Left colon (tissue), 2 donors: Measurements from ENCODE around the gene TMEM97. TPM values are rescaled to one million over a fixed set of nuclear protein-coding genes. Genes with fewer than 3 reads are reported as not detected.

Experiments
- ATAC-seq: fragments of 200-7000 bp; cut with Tn5 transposase; one replicate; pipeline ENCODE4 v1.9.1; 2020; ENCODE audit warnings: mild to moderate bottlenecking, moderate library complexity
- DNase-seq, 2 donors: peaks; one replicate each; pipeline ENCODE4 v3.0.0-alpha.2; 2020
- intact Hi-C, 2 donors: fragments of 100-400 bp; cut with DNase I in 1 of 2; cut with micrococcal nuclease in 1 of 2; formaldehyde crosslinking; loops; one replicate each; pipeline versions ENCODE4 v1.11.2 to v1.14.0; 2022; cut with DNase I, micrococcal nuclease
- microRNA-seq, 2 donors: library from miRNA; unstranded; fragments of <30 nt; microRNA quantifications; one replicate each; pipeline versions ENCODE4 v1.1.0 to v1.2.0, GENCODE V29; 2020
- total RNA-seq, 2 donors: library from RNA; stranded (reverse); fragmentation: NEBNext Ultra II Directional; extraction: Animal tissue kit (Norgen Biotek cat#: 25700); gene quantifications; one replicate each; pipeline ENCODE4 v1.2.1, GENCODE V29; 2021
- donor health status: DM: no; HTN: no; CAD: no.
- donor health status: DM: yes; HTN: yes; CAD: no.

Gene TMEM97
- total RNA-seq, 2 donors from 2014 or later, result 14.2 to 37.7 TPM

- no peak for ATAC-seq
- DNase-seq, result no peak
- intact Hi-C loops, result no loop called here
Observed at GRCh38 chr17:28372203-28372944, 53.4 kb downstream of the TMEM97 start.

- intact Hi-C loops, result no loop called here
- DNase-seq (no peak), ATAC-seq (no peak)
Observed at GRCh38 chr17:28372945-28373274, 53.9 kb downstream of the TMEM97 start.

Small RNA genes within 50 kb of the gene (microRNA-seq; reads per million reads assigned to microRNA genes)
- gene MIR4723, result 1.4 to 1.6 reads per million in 2 donors

Other genes with a start within 250 kb of the TMEM97 start
- gene IFT20, start 16.3 kb downstream of the TMEM97 start, total RNA-seq, result 10 to 100 TPM; 26.2 to 26.3 TPM
- gene TNFAIP1, start 16.6 kb downstream of the TMEM97 start, total RNA-seq, result 10 to 100 TPM; 34.6 to 38.2 TPM
- gene POLDIP2, start 38.3 kb downstream of the TMEM97 start, total RNA-seq, result 10 to 100 TPM; 80.6 to 82.5 TPM
- not detected for gene SEBOX, start 46.0 kb downstream of the TMEM97 start, total RNA-seq
- under 1 TPM in 1 of 2 donors, not detected in 1; 0.11 TPM for gene VTN, start 51.1 kb downstream of the TMEM97 start, total RNA-seq
- 10 to 100 TPM; 11.7 to 12.7 TPM for gene SARM1, start 52.5 kb downstream of the TMEM97 start, total RNA-seq
- gene SLC46A1, start 87.0 kb downstream of the TMEM97 start, total RNA-seq, result 10 to 100 TPM in 1 of 2 donors, 1 to 10 TPM in 1; 6.3 to 17.5 TPM
- 10 to 100 TPM; 24.4 to 26.5 TPM for gene SLC13A2, start 154.4 kb downstream of the TMEM97 start, total RNA-seq
- gene FOXN1, start 187.1 kb downstream of the TMEM97 start, total RNA-seq, result under 1 TPM; 0.36 to 0.64 TPM
- gene UNC119, start 233.4 kb downstream of the TMEM97 start, total RNA-seq, result 10 to 100 TPM; 26.7 to 32.4 TPM